Embryonic facial prominence (tissue), 1 donor: ENCODE data around the gene SLC7A6OS.
"Not testable (repeated sequence)": the region's sequence is repeated elsewhere in the genome, so short reads cannot be mapped to it uniquely, and the experiment has no call there.

Experiments used
- DNase-seq: peaks from one replicate; pipeline ENCODE4 v3.0.0-alpha.2; 2016; ENCODE audit errors: extremely low spot score

SLC7A6OS gene

GRCh38 chr16:68298907-68299561 lies 11.7 kb downstream of the SLC7A6OS start:
- no peak for DNase-seq

DNA sequence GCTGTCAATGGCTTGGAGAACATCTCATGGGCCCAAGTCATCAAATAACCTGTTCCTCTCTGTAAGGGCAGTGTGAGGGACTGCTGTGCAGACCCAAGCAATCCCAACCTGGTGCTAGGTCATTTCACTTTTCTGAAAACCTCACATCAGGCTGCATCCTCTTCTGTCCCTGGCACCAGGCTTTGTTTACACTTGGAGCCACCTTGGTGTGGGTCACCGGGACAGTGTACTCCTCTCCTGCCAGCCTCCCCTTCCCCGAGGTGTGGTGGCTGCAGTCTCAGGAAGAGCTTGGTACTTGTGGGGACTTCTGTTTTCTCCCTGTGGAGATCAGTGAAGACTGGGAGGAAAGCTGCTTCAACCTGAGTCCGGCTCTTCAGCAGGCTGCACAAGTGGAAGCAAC lies 12.4 kb downstream of the SLC7A6OS start:
- no peak for DNase-seq

GRCh38 chr16:68297908-68298307 lies 12.8 kb downstream of the SLC7A6OS start:
- no peak for DNase-seq

- no peak for DNase-seq
Observed at GRCh38 chr16:68296693-68297092, 14.1 kb downstream of the SLC7A6OS start.

GRCh38 chr16:68296291-68296690 lies 14.5 kb downstream of the SLC7A6OS start:
- no peak for DNase-seq

GRCh38 chr16:68292425-68292824 lies 18.3 kb downstream of the SLC7A6OS start:
- DNase-seq, result no peak

- no peak for DNase-seq
Observed at GRCh38 chr16:68291227-68291626, 19.5 kb downstream of the SLC7A6OS start.

DNA sequence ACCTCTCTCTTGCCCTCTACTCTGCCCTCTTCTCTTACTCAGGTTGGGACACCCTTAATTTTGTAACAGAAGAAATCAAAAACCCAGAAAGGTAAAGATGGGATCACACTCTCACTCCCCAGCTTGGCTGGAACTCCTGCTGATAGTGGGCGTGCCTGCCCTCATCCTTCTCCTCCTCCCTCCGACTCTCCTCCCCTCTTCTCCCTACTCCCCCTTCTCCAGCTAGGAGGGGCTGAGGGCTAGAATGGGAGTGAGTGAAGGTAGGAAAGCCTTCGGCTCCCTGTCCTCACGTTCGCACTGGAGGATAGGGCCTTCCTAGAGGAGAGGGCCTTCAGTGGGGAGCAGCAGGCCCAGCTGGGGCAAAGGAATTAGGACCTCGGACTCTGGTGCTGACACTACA lies 20.3 kb downstream of the SLC7A6OS start:
- no peak for DNase-seq

- DNase-seq, result no peak
Observed at GRCh38 chr16:68289621-68290329, 21.0 kb downstream of the SLC7A6OS start.

- no peak for DNase-seq
Observed at GRCh38 chr16:68289202-68289601, 21.5 kb downstream of the SLC7A6OS start.

DNA sequence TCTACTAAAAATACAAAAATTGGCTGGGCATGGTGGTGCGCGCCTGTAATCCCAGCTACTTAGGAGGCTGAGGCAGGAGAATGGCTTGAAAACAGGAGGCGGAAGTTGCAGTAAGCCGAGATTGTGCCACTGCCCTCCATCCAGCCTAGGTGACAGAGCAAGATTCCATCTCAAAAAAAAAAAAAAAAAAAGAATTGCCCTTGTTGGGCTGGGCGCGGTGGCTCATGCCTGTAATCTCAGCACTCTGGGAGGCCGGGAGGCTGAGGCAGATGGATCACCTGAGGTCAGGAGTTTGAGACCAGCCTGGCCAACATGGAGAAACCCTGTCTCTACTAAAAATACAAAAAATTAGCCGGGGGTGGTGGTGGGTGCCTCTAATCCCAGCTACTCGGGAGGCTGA lies 21.9 kb downstream of the SLC7A6OS start:
- DNase-seq, result not testable (repeated sequence)

GRCh38 chr16:68288252-68288650 lies 22.5 kb downstream of the SLC7A6OS start:
- DNase-seq, result no peak

GRCh38 chr16:68287276-68288251 lies 23.2 kb downstream of the SLC7A6OS start:
- DNase-seq, result no peak

- no peak for DNase-seq
Observed at GRCh38 chr16:68286153-68287074, 24.3 kb downstream of the SLC7A6OS start.

- no peak for DNase-seq
Observed at GRCh38 chr16:68285683-68286082, 25.1 kb downstream of the SLC7A6OS start.

- no peak for DNase-seq
Observed at GRCh38 chr16:68284847-68285246, 25.9 kb downstream of the SLC7A6OS start.

- no peak for DNase-seq
Observed at GRCh38 chr16:68283801-68284598, 26.7 kb downstream of the SLC7A6OS start.

- DNase-seq, result no peak
Observed at GRCh38 chr16:68283346-68283745, 27.4 kb downstream of the SLC7A6OS start.

DNA sequence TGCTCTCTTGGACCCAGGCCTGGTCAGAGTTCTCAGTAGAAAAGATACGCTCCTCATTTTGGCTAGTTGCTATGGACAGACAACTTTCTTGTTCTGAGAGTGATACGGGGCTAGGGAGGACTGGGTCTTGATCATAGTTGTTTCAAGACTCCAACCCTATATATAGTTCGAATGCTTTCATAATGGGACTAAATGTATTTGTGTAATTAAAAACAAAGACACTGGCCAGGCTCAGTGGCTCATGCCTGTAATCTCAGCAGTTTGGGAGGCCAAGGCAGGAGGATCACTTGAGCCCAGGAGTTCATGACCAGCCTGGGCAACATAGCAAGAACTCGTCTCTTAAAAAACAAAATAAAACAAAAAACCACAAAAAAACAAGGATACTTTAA lies 28.7 kb downstream of the SLC7A6OS start:
- no peak for DNase-seq

DNA sequence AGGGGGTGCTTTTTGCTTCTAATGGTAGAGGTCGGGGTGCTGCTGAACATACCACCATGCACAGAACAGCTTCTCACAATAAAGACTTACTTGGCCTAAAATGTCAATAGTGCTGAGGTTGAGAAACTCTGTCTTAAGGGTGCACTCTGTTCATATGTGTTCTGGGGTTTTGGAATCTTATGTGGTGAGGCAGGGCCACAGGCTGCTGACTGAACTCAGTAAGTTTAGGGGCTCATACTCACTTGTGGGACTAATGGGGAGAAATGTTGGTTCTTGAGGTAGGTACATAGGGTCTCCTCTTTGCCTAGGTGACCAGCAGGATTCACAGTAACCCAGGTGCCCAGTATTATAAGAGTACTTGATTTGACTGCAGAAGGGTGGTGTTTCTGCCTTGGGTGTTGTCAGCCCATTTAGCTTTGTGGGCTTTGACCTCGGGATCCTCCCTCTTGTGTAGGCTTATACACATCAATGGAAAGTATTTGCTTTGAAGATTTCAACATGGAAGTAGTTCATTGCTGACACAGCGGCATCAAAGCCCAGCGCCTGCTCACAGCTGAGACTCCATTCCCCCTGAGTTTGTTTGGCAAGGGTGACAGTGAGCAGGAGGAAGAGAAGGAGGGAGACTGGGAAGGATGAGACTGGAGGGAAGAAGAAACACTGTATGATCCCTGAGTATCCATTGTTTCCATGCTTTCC lies 29.2 kb downstream of the SLC7A6OS start:
- no peak for DNase-seq
